Heart left ventricle (tissue), 13 donors: ENCODE data around the gene DDR2.

Experiments used
- POLR2A ChIP-seq, 2 donors: fragments of 450-650 bp; IDR thresholded peaks; one replicate each; pipeline ENCODE4 v1.6.1; 2017; ENCODE audit warnings: antibody characterized with exemption in 2 of 2, mild to moderate bottlenecking in 2 of 2, moderate library complexity in 2 of 2
- TF ChIP-seq, protein P1 (sequence below), 12 donors: fragments of 200-600 bp; sonication (generic) in 4 of 12; IDR thresholded peaks; one replicate each; pipeline versions ENCODE4 v1.5.0 to v1.8.0; 2018 to 2022; ENCODE audit warnings: antibody characterized with exemption in 12 of 12, mild to moderate bottlenecking in 5 of 12
- donor health status: ischemic (EF 13 %, LVEDD 7.1; RV severe dilation, severe dysfunction).
- donor health status: DM: no; HTN: yes; CAD: no.
- donor health status: DM: no; HTN: no; CAD: no.
- donor health status: ischemic (EF 25% LVEDD 6.9; RV normal size, moderate dysfunction).
- donor health status: ischemic (EF 25% LVEDD 5.7; RV mildly dilated, moderate dysfunction).
- donor health status: ischemic (EF 35%, LVEDD 5.7; RV mildly dilated, moderate dysfunction).
- donor health status: nonischemic (EF 11% LVEDD 7.7; RV severe dilation, severe dysfunction).
- donor health status: DM: yes; HTN: yes; CAD: no.
- donor health status: PGD.
- donor health status: ischemic (EF 29% LVEDD 5.4; RV normal size, mild dysfunction).
- donor health status: nonischemic (EF 23%, LVEDD 6.1; RV moderate dilation, normal function).

DNA sequence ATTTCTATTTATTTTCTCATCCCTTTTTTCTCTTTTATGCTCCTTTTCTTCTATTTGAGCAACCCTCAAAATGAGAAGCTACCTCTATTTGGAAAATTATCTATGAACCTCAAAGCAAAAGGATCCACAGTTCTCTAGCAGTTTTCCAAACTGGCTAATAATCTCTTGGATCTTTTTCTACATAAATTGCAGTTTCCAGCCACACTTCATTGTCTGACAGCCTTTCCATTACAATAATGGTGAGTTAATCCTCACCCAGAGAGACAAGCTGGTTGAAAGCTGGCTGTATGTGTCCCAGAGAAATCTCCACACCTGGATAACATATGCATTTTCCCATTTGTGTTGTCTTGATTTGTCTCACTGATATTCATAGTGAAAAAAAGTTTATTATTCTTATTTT, 141.7 kb downstream of the DDR2 start:
- TF ChIP-seq, protein P1, sequence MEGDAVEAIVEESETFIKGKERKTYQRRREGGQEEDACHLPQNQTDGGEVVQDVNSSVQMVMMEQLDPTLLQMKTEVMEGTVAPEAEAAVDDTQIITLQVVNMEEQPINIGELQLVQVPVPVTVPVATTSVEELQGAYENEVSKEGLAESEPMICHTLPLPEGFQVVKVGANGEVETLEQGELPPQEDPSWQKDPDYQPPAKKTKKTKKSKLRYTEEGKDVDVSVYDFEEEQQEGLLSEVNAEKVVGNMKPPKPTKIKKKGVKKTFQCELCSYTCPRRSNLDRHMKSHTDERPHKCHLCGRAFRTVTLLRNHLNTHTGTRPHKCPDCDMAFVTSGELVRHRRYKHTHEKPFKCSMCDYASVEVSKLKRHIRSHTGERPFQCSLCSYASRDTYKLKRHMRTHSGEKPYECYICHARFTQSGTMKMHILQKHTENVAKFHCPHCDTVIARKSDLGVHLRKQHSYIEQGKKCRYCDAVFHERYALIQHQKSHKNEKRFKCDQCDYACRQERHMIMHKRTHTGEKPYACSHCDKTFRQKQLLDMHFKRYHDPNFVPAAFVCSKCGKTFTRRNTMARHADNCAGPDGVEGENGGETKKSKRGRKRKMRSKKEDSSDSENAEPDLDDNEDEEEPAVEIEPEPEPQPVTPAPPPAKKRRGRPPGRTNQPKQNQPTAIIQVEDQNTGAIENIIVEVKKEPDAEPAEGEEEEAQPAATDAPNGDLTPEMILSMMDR (IDR thresholded peaks at IDR 0.05) = no peak
- TF ChIP-seq POLR2A (IDR thresholded peaks at IDR 0.05) = no peak
